Stimulated activated naive CD8-positive, alpha-beta T cell treated with anti-CD3 and anti-CD28 coated beads, Interleukin-15, Interleukin-2, amounts not matched to agents 100 ng/mL and 50 ng/mL, for 24 hours (primary cell): ENCODE data around the gene TRAM2.

Source experiments
- H3K27ac Mint-ChIP-seq: one replicate; pipeline ENCODE4 v1.8.0; 2021; ENCODE audit warnings: mild to moderate bottlenecking, mixed read lengths
- H3K27me3 Mint-ChIP-seq: one replicate; pipeline ENCODE4 v1.8.0; 2021; ENCODE audit warnings: mixed read lengths
- H3K36me3 Mint-ChIP-seq: one replicate; pipeline ENCODE4 v1.8.0; 2021; ENCODE audit warnings: low read depth, mixed read lengths
- H3K4me1 Mint-ChIP-seq: one replicate; pipeline ENCODE4 v1.8.0; 2021; ENCODE audit warnings: low read depth, mixed read lengths
- H3K4me3 Mint-ChIP-seq: one replicate; pipeline ENCODE4 v1.8.0; 2021; ENCODE audit warnings: mild to moderate bottlenecking, mixed read lengths
- H3K9me3 Mint-ChIP-seq: one replicate; pipeline ENCODE4 v1.8.0; 2021; ENCODE audit warnings: mixed read lengths

Gene TRAM2

DNA sequence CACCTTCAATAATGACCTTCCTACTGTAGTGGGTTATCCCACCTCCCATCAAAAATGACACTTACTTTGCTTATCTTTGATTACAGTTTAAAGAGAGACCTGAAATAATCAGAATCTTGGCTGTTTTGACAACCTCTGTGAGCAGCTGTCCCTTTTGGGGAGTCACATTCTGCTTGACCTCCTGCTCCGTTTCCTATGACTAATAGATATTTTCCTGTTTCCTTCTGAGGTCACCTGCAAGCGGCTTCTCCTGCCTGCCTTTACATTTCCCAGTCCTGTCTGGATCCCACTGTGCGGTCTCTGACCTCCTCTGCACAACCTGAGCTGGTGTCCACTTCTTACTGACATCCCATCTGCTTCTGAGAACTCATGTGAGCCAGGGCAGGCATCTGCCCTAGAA lies 54.2 kb downstream of the TRAM2 start:
- Mint-ChIP-seq H3K27me3 (no peaks in the 10 kb centered on the region), H3K27ac (no peak overlapping the region), H3K36me3 (no peaks in the 10 kb centered on the region)

GRCh38 chr6:52522151-52522626 lies 54.7 kb downstream of the TRAM2 start:
- peaks cover 7% of the 10 kb centered on the region for H3K4me1 Mint-ChIP-seq
- H3K9me3 Mint-ChIP-seq: no peaks in the 10 kb centered on the region
- no peaks in the 10 kb centered on the region for H3K36me3 Mint-ChIP-seq
- no peaks in the 10 kb centered on the region for H3K27me3 Mint-ChIP-seq
- H3K27ac Mint-ChIP-seq: no peak overlapping the region
- H3K4me3 Mint-ChIP-seq: no peak overlapping the region

More for the DNA sequence above, 54.2 kb downstream of the TRAM2 start:
- H3K9me3 Mint-ChIP-seq: no peaks in the 10 kb centered on the region
- H3K4me1 Mint-ChIP-seq: peaks cover 3% of the 10 kb centered on the region
- H3K4me3 Mint-ChIP-seq: no peak overlapping the region

- no peaks in the 10 kb centered on the region for H3K9me3 Mint-ChIP-seq
- no peak overlapping the region for H3K4me3 Mint-ChIP-seq
- H3K4me1 Mint-ChIP-seq: peaks cover 11% of the 10 kb centered on the region
- no peak overlapping the region for H3K27ac Mint-ChIP-seq
- no peaks in the 10 kb centered on the region for H3K27me3 Mint-ChIP-seq
- H3K36me3 Mint-ChIP-seq: peaks cover 4% of the 10 kb centered on the region
Observed at GRCh38 chr6:52519618-52520017, 57.2 kb downstream of the TRAM2 start.

- Mint-ChIP-seq H3K4me3 (no peak overlapping the region), H3K27me3 (no peaks in the 10 kb centered on the region)
Observed at GRCh38 chr6:52518279-52518945, 58.4 kb downstream of the TRAM2 start.

DNA sequence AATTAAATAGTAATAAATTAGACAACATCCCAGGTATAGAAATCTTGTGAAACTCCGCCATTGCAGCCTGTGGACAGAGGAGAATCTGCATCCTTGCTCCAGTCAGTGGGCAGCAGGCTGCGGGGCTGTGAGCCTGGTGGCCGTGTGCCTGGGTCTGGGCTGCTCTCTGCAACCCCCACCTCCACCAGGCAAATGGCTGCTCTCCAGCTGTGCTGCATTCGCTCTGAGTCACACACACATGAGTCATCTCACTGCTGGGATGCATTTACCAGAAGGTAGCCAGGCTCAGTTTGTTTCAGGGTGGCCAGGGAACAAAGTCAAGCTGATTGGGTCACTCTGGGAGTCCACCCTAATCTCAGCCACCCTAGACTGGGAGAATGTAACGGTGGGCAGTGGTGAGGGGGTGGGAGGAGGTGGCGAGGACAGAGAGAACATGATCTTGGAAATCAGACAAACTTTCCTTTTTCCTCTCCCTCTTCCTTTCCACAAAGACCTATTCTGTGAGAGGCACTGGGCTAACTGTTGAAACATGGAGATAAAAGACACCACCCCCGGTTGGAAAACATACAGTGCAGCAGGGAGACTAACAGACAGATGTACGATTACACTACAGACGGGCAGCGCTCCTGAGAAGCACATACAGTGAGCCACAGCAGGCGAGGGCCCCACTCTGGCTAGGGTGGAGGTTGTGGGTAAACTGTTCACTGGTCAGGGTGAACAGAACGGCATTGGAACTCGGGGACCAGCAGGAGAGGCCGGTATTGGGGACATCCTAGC lies 59.2 kb downstream of the TRAM2 start:
- H3K36me3 Mint-ChIP-seq: peaks cover 11% of the 10 kb centered on the region
- no peaks in the 10 kb centered on the region for H3K9me3 Mint-ChIP-seq
- peak overlapping the region; percentile 26 for H3K27ac Mint-ChIP-seq
- no peak overlapping the region for H3K4me3 Mint-ChIP-seq
- H3K27me3 Mint-ChIP-seq: no peaks in the 10 kb centered on the region
- peaks cover 13% of the 10 kb centered on the region for H3K4me1 Mint-ChIP-seq

More at GRCh38 chr6:52518279-52518945, 58.4 kb downstream of the TRAM2 start:
- Mint-ChIP-seq H3K4me1 (peaks cover 13% of the 10 kb centered on the region), H3K27ac (no peak overlapping the region), H3K9me3 (no peaks in the 10 kb centered on the region), H3K36me3 (peaks cover 10% of the 10 kb centered on the region)

- Mint-ChIP-seq H3K4me3 (no peak overlapping the region), H3K27ac (no peak overlapping the region), H3K36me3 (peaks cover 11% of the 10 kb centered on the region), H3K27me3 (no peaks in the 10 kb centered on the region), H3K9me3 (no peaks in the 10 kb centered on the region), H3K4me1 (peaks cover 13% of the 10 kb centered on the region)
Observed at GRCh38 chr6:52516943-52517342, 59.9 kb downstream of the TRAM2 start.

DNA sequence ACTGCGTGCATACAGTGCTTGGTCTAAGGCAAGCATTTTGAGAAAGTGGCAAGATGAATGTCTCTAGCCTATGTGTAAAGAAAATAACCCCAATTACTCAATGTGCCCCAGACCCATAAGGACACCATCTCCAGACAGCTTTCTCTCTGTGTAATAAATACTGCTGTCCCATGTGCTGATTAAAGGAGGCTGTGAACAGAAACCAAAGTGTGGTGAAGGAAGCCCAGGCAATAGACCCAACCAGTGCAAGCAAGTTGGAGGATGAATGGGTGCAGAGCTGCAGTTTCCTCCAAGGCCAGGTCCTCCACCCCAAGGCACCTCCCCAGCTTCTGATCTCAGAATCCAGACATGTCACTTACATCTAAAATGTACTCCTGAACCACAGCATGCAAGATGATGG lies 60.6 kb downstream of the TRAM2 start:
- H3K27me3 Mint-ChIP-seq: no peaks in the 10 kb centered on the region
- H3K4me3 Mint-ChIP-seq: no peak overlapping the region
- peaks cover 11% of the 10 kb centered on the region for H3K36me3 Mint-ChIP-seq
- no peaks in the 10 kb centered on the region for H3K9me3 Mint-ChIP-seq
- no peak overlapping the region for H3K27ac Mint-ChIP-seq
- peaks cover 13% of the 10 kb centered on the region for H3K4me1 Mint-ChIP-seq

DNA sequence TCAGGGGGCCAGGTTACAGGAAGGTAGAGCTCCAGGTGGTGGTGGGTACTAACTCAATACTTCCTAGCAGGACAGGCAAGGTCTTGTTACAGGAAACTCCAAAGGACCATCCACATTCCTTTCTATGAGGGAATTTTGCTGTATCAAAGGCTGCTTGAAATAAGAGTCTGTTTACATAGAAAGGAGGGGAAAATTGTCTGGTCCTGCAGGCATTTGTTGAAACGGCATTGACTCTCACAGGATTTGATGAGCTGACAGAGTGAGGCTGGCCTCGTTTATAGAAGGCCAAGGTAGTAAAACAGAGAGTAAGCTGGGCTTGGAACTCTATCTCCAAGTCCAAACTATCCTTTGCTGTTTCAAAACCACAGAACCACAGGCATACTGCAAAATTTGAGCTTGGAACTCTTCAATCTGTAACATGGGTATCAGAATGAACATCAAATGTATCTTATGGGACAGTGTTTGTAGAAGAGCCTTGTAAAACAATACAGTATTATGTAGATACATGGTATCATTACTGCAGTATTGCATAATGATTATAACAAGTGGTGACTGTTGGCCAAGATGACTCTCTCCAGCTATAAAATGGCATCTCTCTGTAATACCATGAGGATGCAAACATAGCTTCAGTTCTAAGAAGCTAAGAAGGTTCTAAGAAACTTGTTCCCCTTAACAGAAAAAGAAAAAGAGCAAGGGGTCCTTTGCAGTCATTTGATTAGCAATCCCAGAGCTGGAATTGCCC lies 61.5 kb downstream of the TRAM2 start:
- Mint-ChIP-seq H3K4me3 (no peak overlapping the region), H3K9me3 (no peaks in the 10 kb centered on the region), H3K27me3 (no peaks in the 10 kb centered on the region), H3K4me1 (peaks cover 13% of the 10 kb centered on the region), H3K27ac (no peak overlapping the region), H3K36me3 (peaks cover 16% of the 10 kb centered on the region)

DNA sequence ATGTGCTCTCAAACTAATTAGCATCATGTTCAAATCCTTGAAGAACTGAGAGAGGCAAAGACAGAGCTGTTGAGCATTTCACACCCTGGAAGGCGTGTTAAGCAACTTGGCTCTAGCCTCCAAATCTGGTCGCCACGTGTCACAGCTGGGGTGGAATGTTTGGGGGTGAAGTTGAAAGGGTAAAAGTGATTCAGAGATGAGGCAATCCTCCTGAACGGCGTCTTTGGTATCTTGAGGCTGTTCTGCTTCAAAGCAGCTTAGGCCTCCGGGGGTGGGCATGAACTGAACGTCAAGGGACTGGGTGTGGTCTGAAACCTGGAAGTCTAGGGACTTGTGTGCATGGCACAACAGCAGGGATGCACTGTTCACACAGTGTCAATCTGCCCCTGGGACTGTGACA lies 62.3 kb downstream of the TRAM2 start:
- Mint-ChIP-seq H3K27ac (no peak overlapping the region), H3K36me3 (peaks cover 16% of the 10 kb centered on the region), H3K4me3 (no peak overlapping the region), H3K9me3 (no peaks in the 10 kb centered on the region), H3K27me3 (no peaks in the 10 kb centered on the region), H3K4me1 (peaks cover 13% of the 10 kb centered on the region)

DNA sequence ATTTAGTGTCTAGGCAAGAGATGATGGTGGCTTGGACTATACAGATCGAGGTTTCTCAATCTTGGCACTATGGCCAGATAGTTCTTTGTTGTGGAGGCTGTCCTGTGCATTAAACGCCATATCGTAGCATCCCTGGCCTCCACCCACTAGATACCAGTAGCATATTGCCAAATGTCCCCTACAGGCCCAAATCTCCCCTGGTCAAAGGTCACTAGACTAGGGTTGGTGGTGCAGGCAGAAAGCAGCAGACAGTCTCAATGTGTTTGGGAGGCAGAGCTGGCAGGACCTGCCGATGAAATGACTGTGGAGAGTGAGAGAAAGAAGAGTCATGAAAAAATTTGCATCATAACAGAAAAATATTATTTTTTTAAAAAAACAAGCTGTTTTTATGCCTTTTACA lies 63.0 kb downstream of the TRAM2 start:
- H3K27ac Mint-ChIP-seq: no peak overlapping the region
- no peak overlapping the region for H3K4me3 Mint-ChIP-seq
- H3K36me3 Mint-ChIP-seq: peaks cover 16% of the 10 kb centered on the region

DNA sequence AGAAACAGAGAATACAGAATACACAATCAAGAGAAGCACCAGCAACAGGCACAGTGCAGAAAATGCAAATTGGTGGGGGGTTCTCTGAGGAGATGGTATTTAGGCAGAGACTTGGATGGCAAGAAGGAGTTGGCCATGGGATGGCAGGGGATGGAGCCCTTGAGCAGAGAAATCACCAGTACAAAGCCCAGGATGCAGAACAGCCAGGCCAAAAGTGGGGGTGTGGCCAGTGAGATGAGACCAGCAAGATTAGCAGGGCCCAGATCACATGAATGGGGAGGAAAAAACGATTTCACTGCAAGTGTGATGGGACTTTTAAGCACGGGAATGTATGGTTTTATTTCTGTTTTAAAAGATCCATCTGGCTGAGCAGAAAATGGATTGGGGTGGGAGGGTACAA lies 63.4 kb downstream of the TRAM2 start:
- H3K4me1 Mint-ChIP-seq: peaks cover 13% of the 10 kb centered on the region
- H3K36me3 Mint-ChIP-seq: peaks cover 16% of the 10 kb centered on the region
- H3K27ac Mint-ChIP-seq: no peak overlapping the region
- H3K4me3 Mint-ChIP-seq: no peak overlapping the region
- no peaks in the 10 kb centered on the region for H3K27me3 Mint-ChIP-seq
- H3K9me3 Mint-ChIP-seq: no peaks in the 10 kb centered on the region

More for the DNA sequence above, 63.0 kb downstream of the TRAM2 start:
- no peaks in the 10 kb centered on the region for H3K27me3 Mint-ChIP-seq
- peaks cover 13% of the 10 kb centered on the region for H3K4me1 Mint-ChIP-seq
- no peaks in the 10 kb centered on the region for H3K9me3 Mint-ChIP-seq

- H3K9me3 Mint-ChIP-seq: no peaks in the 10 kb centered on the region
- H3K27ac Mint-ChIP-seq: no peak overlapping the region
- H3K4me1 Mint-ChIP-seq: peaks cover 6% of the 10 kb centered on the region
- no peaks in the 10 kb centered on the region for H3K27me3 Mint-ChIP-seq
- peaks cover 21% of the 10 kb centered on the region for H3K36me3 Mint-ChIP-seq
- H3K4me3 Mint-ChIP-seq: no peak overlapping the region
Observed at GRCh38 chr6:52512199-52512598, 64.7 kb downstream of the TRAM2 start.

- peaks cover 21% of the 10 kb centered on the region for H3K36me3 Mint-ChIP-seq
- H3K4me3 Mint-ChIP-seq: no peak overlapping the region
- H3K27ac Mint-ChIP-seq: no peak overlapping the region
- no peaks in the 10 kb centered on the region for H3K9me3 Mint-ChIP-seq
- no peaks in the 10 kb centered on the region for H3K27me3 Mint-ChIP-seq
- H3K4me1 Mint-ChIP-seq: peaks cover 6% of the 10 kb centered on the region
Observed at GRCh38 chr6:52511572-52512151, 65.2 kb downstream of the TRAM2 start.

- no peak overlapping the region for H3K4me3 Mint-ChIP-seq
- H3K36me3 Mint-ChIP-seq: peaks cover 21% of the 10 kb centered on the region
- peaks cover 6% of the 10 kb centered on the region for H3K4me1 Mint-ChIP-seq
- H3K27ac Mint-ChIP-seq: no peak overlapping the region
- H3K27me3 Mint-ChIP-seq: no peaks in the 10 kb centered on the region
- H3K9me3 Mint-ChIP-seq: no peaks in the 10 kb centered on the region
Observed at GRCh38 chr6:52511163-52511562, 65.7 kb downstream of the TRAM2 start.

DNA sequence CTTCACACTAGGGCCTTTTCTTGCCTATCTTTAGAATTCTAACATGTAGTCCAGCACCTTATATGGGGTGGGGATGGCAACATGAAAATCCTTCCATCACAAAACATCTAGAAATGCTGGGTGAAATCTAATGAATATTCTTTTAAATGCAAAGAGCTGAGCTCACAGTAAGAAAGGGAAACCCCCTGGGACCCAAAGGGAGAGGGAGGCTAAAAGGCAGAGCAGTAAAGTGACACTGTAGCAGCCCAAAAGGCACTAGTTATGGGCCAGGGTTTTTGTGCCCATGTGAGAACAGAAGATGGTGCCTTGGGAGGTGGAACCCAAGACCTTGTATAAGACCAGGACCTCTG lies 66.7 kb downstream of the TRAM2 start:
- Mint-ChIP-seq H3K4me1 (peaks cover 6% of the 10 kb centered on the region), H3K4me3 (no peak overlapping the region), H3K27ac (no peak overlapping the region), H3K27me3 (no peaks in the 10 kb centered on the region), H3K9me3 (no peaks in the 10 kb centered on the region), H3K36me3 (peaks cover 21% of the 10 kb centered on the region)
